GM19238 (cell line): ENCODE measurements around the gene XK.
"Not testable (repeated sequence)": the region's sequence is repeated elsewhere in the genome, so short reads cannot be mapped to it uniquely, and the experiment has no call there.

Experiments used
- DNase-seq: peaks from one replicate; pipeline ENCODE4 v3.0.0; 2011; ENCODE audit warnings: low spot score; ENCODE audit not compliant: insufficient read length

The XK gene

GRCh38 chrX:37685381-37686359 lies at the start of gene XK:
XK (plus strand) TSS chrX:37685791; CDS start chrX:37685962, 171 bp downstream.
- no peak for DNase-seq

GRCh38 chrX:37638047-37638446 lies 47.5 kb upstream of the XK start:
- no peak for DNase-seq

- no peak for DNase-seq
Observed at GRCh38 chrX:37640142-37640541, 45.4 kb upstream of the XK start.

- DNase-seq = no peak
Observed at GRCh38 chrX:37641859-37642258, 43.7 kb upstream of the XK start.

- DNase-seq = no peak
Observed at GRCh38 chrX:37644381-37645305, 40.9 kb upstream of the XK start.

GRCh38 chrX:37646254-37646653 lies 39.3 kb upstream of the XK start:
- no peak for DNase-seq

GRCh38 chrX:37650879-37651278 lies 34.7 kb upstream of the XK start:
- DNase-seq = not testable (repeated sequence)

- no peak for DNase-seq
Observed at GRCh38 chrX:37651921-37652452, 33.6 kb upstream of the XK start.

- DNase-seq = no peak
Observed at GRCh38 chrX:37652589-37653231, 32.9 kb upstream of the XK start.

- DNase-seq = no peak
Observed at GRCh38 chrX:37653397-37654085, 32.0 kb upstream of the XK start.

- DNase-seq = no peak
Observed at GRCh38 chrX:37658343-37659030, 27.1 kb upstream of the XK start.

- DNase-seq = no peak
Observed at GRCh38 chrX:37659047-37659446, 26.5 kb upstream of the XK start.

- no peak for DNase-seq
Observed at GRCh38 chrX:37662181-37662580, 23.4 kb upstream of the XK start.

GRCh38 chrX:37666516-37666915 lies 19.1 kb upstream of the XK start:
- no peak for DNase-seq

GRCh38 chrX:37667141-37667540 lies 18.4 kb upstream of the XK start:
- no peak for DNase-seq

GRCh38 chrX:37672563-37672962 lies 13.0 kb upstream of the XK start:
- DNase-seq = no peak

GRCh38 chrX:37676811-37677210 lies 8.8 kb upstream of the XK start:
- no peak for DNase-seq

GRCh38 chrX:37677243-37677642 lies 8.3 kb upstream of the XK start:
- DNase-seq = no peak

GRCh38 chrX:37677765-37678164 lies 7.8 kb upstream of the XK start:
- no peak for DNase-seq

- DNase-seq = no peak
Observed at GRCh38 chrX:37678574-37678973, 7.0 kb upstream of the XK start.
